Measurements from ENCODE around the gene TAF3.

The TAF3 gene

DNA sequence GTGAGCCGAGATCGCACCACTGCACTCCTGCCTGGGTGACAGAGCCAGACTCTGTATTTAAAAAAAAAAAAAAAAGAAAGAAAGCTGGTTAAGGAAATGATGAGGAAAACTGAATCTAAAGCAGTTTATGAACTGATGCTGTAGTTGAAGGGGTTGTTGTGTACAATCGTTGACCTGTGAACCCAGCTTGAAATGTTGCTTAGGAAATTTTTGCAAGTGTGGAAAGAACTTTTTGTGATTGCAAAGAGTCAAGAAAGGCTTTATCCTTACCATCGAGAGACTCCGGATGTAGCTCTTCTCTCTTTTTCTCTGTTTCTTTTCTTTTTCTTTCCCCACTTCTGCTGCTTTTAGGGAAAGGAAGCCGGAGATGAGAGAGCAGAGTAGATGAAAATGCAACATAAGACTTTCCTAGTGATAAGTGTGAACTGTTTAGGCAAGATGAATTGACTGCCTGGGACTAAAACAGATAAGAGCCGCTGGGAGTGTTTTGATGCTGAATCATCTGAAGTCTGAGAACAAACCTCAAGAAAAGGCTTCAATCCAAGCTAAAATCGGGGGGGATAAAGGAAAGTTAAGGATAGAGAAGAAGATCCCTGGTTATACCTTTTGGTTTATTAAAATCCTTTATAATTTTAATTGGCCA is 69.0 kb downstream of the TAF3 start:
- DNase-seq: no peak

DNA sequence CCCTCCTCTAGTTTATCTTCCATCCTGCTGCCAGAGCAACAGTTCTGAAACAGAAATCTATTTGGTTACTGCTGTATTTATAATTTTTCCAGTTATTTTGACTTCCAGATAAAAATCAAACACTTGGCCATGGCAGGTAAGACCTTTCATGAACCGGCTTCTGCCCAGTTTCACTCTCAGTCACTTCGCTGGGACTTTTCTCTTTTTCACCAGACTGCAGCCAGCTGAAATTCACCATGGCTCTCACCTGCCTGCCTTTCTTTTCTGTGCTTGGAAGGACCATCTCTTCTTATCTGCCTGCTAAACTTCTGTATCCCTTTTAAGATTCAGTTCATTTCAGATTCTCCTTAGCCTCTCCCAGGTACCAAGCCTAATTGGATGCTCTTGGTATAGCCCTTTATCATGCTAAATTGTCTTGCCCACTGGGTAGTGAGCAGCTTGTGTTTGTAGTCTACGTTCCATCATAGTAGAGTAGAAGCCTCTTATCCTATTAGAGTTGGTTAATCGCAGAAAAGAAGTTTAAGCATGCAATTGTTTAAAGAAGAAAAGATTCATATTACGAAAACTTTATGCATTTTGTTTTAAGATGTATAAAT is 71.7 kb downstream of the TAF3 start:
- no peak for DNase-seq

DNA sequence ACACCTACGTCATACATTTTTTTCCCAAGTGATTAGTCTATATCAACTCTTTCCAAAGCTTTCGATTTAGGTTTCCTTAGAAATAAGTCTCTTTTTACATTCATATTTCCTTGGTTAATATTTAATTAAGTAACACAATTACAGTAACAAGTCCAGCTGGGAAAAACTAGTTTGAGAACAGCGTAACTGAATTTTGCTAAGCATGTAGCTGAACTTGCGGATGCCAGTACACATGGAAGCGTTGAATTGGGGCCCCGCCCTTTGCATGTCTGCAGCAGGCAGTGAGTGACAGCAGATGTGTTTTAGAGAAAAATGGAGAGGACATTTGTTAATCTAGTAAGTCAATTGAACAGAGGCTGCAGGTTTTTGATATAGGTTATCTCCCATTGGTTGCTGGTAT is 72.5 kb downstream of the TAF3 start:
- no peak for DNase-seq

DNA sequence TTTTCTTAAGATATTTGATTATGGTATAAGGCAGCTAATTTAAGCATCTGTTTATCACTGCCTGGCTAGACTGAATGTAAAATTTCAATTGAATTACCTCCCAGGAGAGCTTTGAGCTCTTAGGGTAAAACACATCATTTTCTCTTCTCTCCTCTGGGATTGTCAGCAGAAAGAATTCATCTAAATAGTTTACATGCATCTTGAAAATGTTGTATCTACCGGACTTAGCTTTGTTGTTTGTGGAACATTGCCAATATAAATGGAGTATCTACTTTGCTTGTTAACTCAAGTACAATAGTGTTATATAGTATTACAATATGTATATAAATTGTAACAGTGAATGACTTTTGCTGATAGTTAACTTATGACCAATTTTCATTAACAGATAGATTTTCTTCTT is 73.3 kb downstream of the TAF3 start:
- DNase-seq: no peak

DNA sequence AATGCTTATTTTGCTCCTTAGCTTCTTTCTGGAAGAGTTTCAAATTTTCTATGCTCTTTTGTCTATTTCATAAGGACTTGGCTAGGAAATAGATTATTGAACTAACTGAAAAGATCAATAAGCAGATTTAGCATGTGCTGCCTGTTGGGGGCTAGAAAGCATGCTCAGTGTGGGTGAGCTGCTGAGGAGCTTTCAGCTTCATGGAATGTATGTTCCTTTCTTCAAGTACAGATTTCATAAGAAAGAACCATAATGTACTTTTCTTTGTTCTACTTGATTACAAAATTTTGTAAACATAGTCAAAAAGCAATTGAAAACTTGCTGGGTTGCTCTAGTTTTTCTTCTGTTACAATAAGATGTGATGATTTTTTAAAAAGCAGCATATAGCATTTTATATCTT is 73.8 kb downstream of the TAF3 start:
- no peak for DNase-seq

DNA sequence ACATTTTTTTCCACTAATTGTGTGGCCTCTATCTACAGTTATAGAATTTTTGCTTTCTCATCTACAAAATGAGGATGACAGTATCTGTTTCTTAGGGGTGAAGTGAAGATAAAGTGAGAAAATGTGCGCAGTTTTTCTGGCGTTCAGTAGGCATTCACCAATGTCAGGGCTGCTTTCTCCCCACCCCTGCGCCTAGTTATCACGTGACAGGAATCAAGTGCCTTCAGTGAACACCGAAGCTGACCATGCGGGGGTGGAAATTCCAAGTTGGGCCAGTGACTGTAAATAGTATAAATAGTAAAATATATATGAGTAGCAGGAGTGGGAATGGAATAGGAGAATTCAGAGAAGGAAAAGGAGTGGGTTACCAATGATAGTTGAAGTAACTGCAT is 77.4 kb downstream of the TAF3 start:
- DNase-seq: no peak

DNA sequence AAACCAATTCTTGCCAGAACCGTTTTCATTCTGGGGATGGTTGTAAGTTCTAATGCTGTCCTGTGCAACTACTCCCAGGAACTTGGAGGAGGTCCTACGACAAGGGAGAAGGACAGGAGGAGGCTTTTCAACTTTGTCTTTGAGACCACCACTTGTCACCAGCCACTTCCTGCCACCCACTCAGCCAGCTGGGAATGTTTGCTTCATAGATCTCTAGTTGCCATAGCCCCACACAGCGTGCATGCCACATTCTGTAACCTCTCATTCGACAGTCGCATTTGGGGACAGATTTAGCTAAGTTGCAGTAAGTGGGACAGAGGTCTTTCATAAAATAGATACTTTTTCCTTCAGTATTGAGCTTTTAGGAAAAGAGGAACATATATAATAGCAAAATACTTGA is 78.0 kb downstream of the TAF3 start:
- no peak for DNase-seq

DNA sequence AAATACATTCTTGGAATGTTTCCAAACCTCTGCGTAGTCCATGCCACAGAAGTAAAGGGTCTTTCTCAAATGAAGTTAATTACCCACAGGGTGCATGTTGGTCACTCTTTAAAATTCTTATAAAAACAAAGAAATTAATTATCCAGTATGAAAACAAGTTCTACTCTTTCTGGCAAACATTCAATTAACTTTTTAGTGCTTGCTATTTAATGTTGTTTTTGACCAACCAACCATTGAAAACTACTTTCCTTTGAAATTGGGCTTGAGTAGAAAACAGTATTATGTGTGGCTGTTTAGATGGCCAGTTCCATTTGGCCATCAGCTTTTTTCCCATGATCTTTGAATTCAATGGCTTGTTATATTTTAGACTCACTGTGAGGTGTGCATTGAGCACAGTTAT is 83.0 kb downstream of the TAF3 start:
- no peak for DNase-seq

DNA sequence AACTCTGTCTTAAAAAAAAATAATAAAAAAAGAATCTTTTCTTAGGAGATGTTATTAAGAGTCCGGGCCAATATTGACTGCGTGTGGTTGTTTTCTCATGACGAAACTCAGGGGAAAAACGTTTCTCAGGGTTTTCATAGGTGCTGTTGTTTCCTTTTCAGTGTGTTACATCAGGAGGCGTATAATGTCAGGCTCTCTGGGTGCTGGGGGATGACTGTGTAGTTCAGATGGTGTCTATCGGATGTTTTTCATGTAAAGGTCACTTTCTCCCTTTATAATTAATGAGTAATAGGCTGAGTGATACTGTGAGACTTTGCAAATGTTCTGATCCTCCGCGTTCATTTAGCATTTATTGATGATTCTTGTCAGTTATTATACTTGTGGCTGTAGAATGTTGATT is 84.1 kb downstream of the TAF3 start:
- DNase-seq: no peak

DNA sequence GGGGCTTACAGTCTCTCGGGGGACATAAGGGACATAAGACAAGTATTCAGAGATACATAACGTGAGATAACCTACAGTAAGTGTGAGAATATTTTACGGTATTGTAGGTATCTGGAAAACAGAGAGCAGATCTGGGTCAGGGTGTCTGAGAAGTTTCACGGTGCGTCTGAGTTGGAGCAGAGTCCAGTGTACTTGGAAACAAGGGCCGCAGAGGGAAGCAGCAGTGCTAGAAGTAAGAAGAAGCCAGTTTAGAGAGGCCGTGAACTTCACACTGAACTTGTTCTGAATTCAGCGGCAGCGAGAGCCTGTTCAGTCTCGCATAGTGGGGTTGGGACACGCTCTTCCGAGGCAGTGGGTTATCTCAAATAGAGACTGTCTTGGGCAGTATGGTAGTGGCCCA is 85.5 kb downstream of the TAF3 start:
- DNase-seq: no peak

DNA sequence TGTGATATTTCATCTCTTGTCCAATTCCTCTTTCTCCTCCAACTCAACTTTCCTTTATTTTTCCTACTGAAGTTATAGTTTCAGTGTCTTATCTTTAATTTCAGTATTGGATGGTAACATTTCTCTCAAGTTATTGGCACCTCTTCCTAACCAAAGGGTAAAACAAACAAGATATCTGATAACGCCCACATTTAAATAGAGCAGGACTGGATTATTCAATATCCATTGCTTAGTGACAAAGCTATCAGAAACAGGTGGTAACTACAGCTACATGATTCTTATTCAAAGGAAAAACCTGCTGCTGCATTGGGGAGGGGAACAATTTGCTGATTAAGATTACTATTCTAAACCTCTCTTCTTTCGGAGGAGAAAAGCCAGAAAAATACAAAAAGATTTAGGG is 87.8 kb downstream of the TAF3 start:
- DNase-seq: no peak

DNA sequence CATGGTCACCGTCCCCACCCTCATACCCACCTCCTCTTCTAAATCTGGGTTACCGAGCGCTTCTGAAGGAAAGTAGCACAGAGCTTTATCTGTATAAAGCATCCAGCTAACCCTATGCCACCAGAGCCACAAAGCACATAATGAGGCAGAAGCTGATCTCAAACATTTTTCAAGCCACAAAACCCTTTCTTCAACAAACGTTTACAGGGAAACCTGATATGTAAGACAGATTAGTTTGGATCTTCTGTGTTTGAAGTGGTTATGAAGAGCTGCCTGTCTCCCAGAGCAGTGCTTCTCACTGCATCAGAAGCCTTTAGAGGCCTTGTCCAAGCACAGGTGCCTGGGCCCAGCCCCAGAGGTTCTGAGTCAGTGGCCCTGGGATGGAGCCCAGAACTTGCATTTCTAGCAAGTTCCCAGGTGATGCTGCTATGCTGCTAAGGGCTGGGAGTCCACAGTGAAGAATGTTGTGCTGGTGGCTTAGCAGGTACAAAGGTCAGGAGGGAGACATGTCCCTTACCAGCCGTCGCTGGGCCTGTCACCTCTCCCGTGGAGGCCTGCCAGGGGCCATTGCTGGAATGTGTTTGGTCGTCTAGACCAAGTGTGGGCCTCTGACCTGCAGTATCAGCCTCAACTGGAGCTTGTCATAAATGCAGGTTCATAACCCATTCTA is 90.4 kb downstream of the TAF3 start:
- DNase-seq: no peak

DNA sequence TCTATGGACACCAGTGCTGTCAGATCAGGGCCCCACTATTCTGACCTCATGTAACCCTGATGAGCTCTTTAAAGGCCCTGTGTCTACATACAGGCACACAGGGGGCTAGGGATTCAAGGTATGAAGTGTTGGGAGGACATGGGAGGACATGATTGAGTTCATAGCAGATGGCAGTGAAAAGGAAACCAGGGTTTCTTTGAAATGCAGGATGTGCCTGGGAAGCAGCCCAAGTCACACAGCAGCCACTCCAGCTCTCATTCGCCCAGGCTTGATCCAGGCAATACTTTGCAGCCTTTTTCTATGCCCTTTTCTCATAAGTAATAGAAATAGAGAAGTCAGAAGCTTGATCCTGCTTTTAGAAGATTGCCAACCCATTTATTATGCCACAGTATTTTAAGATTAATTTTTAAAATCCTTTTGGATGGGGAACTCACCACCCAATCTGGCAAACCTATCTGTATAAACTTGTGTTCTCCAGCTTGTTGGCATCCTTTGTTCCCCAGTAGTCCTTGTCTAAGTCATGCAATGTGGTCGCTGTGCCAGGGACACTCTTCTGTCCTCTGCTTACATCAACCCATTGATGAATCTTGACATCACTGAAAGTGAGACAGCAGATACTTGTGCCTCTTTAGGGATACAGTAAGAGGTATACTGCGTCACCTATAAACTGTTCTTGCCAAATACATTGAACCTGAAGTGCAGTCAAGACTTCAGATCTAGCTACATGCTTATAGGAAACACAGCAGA is 95.0 kb downstream of the TAF3 start:
- DNase-seq: no peak

DNA sequence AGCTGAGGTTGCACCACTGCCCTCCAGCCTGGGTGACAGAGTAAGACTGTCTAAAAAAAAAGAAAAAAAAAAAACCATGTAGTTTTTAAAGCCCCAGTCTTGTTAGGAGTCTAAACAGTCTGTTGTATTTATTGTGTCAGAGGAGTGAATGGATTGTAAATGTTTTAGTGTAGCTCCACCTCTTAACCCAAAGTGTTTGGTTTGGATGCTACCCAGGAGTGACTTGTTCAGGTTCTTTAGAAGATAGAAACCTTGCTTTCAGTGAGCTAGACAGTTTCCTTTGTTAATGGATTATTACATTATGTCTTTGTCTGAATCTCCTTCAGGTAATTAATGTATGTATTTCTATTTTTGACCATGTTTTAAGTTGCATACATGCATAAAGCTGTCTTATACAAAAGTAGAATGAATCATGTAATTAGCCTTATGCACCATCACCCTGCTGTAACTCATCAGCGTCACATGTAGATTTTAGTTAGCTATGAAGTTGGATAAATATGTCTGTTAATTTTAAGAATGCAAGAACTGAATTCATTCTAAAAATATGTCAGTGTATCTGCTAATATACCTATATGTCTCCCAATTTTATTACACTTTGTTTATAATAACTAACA is 97.7 kb downstream of the TAF3 start:
- DNase-seq: no peak

DNA sequence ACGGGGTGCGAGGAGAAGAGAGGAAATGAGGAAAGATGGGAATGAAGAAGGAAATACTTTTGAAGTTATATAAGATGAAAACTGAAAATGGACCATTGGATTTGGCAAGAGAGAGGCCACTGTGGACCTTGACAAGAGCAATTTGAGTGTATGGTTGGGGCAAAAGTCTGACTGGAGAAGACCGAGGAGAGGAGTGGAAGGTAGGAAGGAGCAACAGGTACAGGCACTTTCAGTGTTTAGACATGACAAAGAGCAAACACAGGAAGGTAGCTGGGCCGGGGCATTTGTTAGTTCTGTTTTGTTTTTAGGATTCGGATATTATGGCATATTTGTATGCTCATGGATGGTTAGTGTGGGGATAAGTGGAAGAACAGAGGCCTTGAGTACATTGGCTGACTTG is 99.4 kb downstream of the TAF3 start:
- DNase-seq: no peak

DNA sequence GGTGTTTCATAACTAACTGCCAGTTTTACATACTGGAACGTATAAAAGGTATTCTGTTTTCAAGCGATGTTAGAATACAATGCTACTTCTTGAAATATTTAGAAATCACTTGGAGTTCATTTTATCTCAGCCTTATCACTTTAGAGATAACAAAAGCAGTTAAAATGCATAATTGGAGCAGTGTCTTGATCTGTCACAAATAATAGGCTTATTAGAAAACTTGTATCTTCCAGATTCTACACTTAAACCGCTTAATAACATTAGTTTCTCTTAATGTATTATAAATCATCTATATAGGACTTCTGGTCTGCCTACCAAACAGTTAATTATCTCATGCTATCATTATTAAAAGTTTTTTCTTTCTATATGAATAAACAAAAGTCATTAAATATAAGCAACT is 104.4 kb downstream of the TAF3 start:
- DNase-seq: no peak

DNA sequence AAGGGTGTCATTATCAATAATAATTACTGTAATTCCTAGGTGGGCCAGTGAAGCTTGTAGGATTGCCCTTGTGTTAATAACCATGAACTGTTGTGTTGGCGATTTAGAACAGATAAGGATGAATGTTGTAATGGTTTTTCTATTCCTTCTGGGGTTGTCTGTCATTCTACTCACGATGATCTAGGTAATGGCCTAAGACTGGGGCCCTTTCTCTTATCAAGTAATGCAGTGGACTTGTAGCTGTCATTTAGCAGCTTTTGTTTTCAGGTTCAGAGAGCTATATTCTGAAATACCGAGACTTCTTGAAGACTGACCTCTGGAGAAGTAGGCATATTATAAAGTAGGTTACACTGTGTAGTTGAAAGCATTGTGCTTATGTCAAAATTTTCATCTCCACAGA is 110.2 kb downstream of the TAF3 start:
- no peak for DNase-seq

DNA sequence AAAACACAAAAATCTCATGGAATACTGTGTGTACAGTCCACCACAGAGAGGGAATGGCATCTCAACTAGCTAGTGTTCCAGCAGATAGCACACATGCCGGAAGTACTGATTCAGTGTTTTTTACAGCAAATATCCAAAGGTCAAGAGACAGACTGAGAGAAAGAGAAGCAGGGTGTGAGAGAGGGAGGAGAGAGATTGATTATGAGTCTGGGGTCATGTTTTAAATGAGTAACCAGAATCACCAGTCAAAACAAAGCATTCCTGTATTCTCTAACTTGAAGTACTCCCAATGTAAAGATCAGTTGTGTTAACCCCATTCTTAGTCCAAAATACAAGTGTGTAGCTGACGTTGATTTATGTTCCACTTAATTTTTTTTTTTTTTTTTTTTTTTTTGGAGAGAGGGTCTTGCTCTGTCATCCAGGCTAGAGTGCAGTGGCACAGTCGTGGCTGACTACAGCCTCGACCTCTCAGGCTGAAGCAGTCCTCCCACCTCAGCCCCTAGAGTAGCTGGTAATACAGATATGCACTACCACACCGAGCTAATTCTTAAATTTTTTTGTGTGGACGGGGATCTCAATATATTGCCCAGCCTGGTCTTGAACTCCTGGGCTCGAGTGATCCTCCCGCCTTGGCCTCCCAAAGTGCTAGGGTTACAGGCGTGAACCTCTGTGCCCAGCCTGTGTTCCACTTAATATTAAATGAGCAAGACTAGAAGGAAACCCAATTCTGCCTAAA is 114.2 kb downstream of the TAF3 start:
- no peak for DNase-seq

DNA sequence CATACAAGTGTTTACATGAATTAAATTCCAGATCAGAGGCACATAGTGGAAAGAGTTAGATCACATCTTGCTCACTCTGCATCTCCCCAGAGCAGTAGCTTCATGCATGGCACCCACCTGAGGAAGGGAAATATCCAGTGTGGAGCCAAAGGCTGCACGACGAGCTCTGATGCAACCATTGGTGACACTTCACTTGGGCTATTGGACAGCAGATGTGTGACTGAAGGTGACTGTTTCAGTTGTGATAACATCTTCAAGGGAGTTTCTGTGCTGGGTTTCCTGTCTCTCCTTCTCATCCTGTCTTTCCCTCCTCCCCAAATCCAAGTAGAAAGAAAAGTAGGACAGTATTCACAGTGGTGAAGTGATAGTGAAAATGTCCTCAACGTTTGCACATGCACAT is 115.0 kb downstream of the TAF3 start:
- DNase-seq: no peak

DNA sequence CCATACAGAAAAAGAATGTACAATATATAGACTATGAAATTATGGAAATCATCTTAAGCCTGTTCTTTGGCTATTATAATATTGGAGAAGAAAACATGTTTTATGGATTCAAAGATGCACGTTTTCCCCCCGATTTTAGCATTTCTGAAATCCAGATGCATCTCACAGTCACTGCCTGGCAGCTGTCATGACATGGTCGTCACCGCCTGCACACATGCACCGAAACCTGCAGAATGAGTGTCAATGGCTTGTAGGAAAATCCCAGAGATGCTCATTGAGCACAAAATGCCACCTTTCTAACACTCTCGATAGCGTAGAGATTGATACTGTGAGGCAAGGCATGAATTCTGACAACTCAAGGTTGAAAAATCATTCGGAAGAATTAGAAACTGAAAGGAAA is 115.5 kb downstream of the TAF3 start:
- no peak for DNase-seq

DNA sequence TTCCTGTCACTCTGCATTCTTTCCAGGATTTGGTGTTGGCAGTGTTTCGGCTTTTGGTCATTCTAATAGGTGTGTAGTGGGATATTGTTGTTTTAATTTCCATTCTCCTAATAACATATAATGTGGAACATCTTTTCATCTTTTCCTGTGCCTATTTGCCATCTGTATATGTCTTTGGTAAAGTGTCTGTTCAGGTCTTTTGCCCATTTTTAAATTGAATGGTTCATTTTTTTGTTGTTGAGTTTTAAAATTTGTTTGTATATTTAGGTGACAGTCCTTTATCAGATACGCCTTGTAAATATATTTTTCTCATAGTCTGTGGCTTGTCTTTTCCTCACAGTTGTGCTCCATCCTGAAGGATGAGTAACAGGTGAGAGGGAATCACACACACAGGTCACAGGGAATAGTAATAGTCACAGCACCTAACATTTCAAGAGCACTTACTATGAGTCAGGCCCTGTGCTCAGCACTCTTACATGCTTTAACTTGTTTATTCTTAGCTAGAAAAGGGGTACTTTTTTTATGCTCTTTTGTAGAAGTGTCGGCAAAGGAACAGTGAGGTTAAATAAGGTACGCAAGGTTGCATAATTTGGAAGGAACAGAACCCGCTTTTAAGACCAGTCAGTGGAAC is 119.1 kb downstream of the TAF3 start:
- no peak for DNase-seq

DNA sequence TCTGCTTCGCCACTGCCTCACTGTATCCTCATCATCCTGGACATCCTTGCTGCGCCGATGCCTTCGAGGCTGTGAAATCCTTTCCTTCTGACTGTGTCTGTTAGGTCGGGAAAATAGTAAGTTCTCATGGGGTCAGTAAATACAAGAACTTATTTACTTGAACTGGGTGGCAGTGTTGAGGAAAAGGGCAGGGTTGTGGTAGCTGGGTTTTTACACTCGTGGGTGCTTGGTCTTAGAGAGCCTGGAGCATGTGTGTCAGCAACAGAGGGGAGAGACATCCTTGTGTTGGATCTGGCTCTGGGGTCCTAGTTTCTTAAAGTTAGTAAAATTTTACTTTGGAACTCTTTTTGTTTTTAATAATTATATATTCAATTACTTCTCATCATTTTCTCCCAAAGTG is 123.3 kb downstream of the TAF3 start:
- no peak for DNase-seq

All from SHP77 (cell line).